Upper lobe of right lung (tissue), 1 donor: ENCODE data around the gene PCGF6. TPM values are rescaled to one million over a fixed set of nuclear protein-coding genes. Genes with fewer than 3 reads are reported as not detected.

ENCODE experiments used
- ATAC-seq: fragments of 200-7000 bp; cut with Tn5 transposase; one replicate; pipeline ENCODE4 v1.9.1; 2020; ENCODE audit warnings: mild to moderate bottlenecking, moderate library complexity
- DNase-seq: peaks from one replicate; pipeline ENCODE4 v3.0.0-alpha.2; 2020
- H3K27ac ChIP-seq: fragments of 200-600 bp; one replicate; pipeline ENCODE4 v1.8.0; 2022
- H3K27me3 ChIP-seq: fragments of 200-600 bp; one replicate; pipeline ENCODE4 v1.8.0; 2022; ENCODE audit warnings: mild to moderate bottlenecking
- H3K36me3 ChIP-seq: fragments of 200-600 bp; one replicate; pipeline ENCODE4 v1.8.0; 2022
- H3K4me1 ChIP-seq: fragments of 200-600 bp; one replicate; pipeline ENCODE4 v1.8.0; 2022
- H3K4me3 ChIP-seq: fragments of 200-600 bp; one replicate; pipeline ENCODE4 v1.8.0; 2022; ENCODE audit warnings: mild to moderate bottlenecking
- H3K9me3 ChIP-seq: fragments of 200-600 bp; one replicate; pipeline ENCODE4 v1.8.0; 2022
- intact Hi-C: fragments of 100-400 bp; cut with DNase I; formaldehyde crosslinking; loops from one replicate; pipeline ENCODE4 v1.11.0; 2022
- total RNA-seq: library from RNA; stranded (reverse); fragmentation: NEBNext Ultra II Directional; extraction: Animal tissue kit (Norgen Biotek cat#: 25700); gene quantifications from one replicate; pipeline ENCODE4 v1.2.1, GENCODE V29; 2021
- TF ChIP-seq, protein P1 (sequence below): fragments of 200-600 bp; IDR thresholded peaks from one replicate; pipeline ENCODE4 v1.8.0; 2022; ENCODE audit warnings: antibody characterized with exemption
- donor health status: DM: no; HTN: yes; CAD: no; lungs with severe emphysema.

Gene PCGF6
- total RNA-seq, 1 donor from 2014 or later = 5.5 TPM

DNA sequence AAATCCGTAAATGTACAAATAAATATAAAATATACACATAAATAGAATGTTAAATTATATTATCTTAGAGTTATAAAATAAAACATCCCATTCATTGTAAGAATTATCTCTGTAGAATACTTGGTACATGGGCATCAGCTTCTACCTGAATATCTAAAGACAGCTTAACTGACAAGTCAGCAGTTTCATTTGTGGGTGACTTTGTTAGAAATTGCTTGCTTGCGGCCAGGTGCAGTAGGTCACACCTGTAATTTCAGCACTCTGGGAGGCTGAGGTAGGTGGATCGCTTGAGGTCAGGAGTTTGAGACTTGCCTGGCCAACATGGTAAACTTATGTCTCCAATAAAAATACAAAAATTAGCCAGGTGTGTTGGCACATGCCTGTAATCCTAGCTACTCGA is 14.6 kb downstream of the PCGF6 start:
- no peaks in the 10 kb centered on the region for H3K4me1 ChIP-seq
- TF ChIP-seq, protein P1, sequence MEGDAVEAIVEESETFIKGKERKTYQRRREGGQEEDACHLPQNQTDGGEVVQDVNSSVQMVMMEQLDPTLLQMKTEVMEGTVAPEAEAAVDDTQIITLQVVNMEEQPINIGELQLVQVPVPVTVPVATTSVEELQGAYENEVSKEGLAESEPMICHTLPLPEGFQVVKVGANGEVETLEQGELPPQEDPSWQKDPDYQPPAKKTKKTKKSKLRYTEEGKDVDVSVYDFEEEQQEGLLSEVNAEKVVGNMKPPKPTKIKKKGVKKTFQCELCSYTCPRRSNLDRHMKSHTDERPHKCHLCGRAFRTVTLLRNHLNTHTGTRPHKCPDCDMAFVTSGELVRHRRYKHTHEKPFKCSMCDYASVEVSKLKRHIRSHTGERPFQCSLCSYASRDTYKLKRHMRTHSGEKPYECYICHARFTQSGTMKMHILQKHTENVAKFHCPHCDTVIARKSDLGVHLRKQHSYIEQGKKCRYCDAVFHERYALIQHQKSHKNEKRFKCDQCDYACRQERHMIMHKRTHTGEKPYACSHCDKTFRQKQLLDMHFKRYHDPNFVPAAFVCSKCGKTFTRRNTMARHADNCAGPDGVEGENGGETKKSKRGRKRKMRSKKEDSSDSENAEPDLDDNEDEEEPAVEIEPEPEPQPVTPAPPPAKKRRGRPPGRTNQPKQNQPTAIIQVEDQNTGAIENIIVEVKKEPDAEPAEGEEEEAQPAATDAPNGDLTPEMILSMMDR = no peak
- DNase-seq (no peak), ATAC-seq (no peak)
- H3K27ac ChIP-seq = no peak overlapping the region
- no peaks in the 10 kb centered on the region for H3K27me3 ChIP-seq
- no peak overlapping the region for H3K4me3 ChIP-seq
- H3K36me3 ChIP-seq = peaks cover 44% of the 10 kb centered on the region
- intact Hi-C loops = loop anchor here (10.0 kb wide), 1 partner anchor 422 kb away; the partner anchor contains the start of gene CNNM2
- H3K9me3 ChIP-seq = no peaks in the 10 kb centered on the region

DNA sequence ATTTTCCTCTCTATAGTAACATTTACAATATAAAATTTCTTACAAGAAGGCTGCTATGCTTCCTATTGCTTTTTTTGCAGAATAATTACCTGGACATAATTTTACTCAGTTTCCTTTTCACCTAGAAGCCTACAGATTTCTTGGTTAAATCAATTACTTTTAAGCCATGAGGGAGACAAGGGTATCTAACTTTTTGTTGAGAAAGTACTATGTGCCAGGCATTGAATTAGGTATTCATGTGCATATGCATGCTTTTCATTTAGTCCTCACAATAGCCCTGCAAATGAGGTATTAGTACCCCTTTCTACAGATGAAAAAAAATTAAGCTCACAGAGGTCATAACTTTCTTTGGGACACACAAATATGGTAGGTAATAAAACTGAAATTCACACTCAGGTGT is 16.4 kb downstream of the PCGF6 start:
- H3K27ac ChIP-seq = no peak overlapping the region
- H3K36me3 ChIP-seq = peaks cover 51% of the 10 kb centered on the region
- TF ChIP-seq, protein P1 = no peak
- DNase-seq = no peak
- no peak for ATAC-seq
- H3K9me3 ChIP-seq = no peaks in the 10 kb centered on the region
- no peak overlapping the region for H3K4me3 ChIP-seq
- no peaks in the 10 kb centered on the region for H3K4me1 ChIP-seq
- H3K27me3 ChIP-seq = no peaks in the 10 kb centered on the region
- intact Hi-C loops = loop anchor here (10.0 kb wide), 1 partner anchor 420 kb away; the partner anchor contains the start of gene CNNM2

DNA sequence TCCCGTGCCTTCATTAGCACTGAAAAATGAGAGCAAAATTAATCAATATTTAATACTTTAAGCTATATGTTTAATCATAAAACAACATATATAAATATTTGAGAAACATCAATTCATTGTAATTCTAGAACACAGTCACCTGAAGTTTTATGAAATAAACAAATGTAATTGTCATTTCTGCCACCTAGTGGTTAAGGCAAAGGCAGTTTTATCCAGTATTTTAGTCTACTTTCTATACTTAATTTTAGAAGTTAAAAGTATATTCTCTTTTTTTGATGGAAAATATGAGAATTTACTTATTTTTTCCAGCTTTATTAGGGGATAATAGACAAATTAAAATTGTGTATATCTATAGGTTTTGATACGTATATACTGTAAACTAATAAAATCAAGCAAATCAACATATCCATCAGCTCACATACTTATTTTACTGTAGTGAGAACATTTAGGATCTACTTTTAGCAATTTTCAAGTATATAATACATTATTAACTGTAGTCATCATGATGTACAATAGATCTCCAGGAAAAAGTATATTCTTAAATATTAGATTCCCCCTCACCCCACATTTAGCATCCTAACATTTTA is 16.9 kb downstream of the PCGF6 start:
- intact Hi-C loops = loop anchor here (10.0 kb wide), 1 partner anchor 419 kb away; the partner anchor contains the start of gene CNNM2
- no peaks in the 10 kb centered on the region for H3K27me3 ChIP-seq
- H3K4me1 ChIP-seq = no peaks in the 10 kb centered on the region
- H3K27ac ChIP-seq = no peak overlapping the region
- peaks cover 50% of the 10 kb centered on the region for H3K36me3 ChIP-seq
- H3K9me3 ChIP-seq = no peaks in the 10 kb centered on the region
- ATAC-seq (no peak), DNase-seq (no peak)
- no peak overlapping the region for H3K4me3 ChIP-seq
- TF ChIP-seq, protein P1 = peak; percentile 68

DNA sequence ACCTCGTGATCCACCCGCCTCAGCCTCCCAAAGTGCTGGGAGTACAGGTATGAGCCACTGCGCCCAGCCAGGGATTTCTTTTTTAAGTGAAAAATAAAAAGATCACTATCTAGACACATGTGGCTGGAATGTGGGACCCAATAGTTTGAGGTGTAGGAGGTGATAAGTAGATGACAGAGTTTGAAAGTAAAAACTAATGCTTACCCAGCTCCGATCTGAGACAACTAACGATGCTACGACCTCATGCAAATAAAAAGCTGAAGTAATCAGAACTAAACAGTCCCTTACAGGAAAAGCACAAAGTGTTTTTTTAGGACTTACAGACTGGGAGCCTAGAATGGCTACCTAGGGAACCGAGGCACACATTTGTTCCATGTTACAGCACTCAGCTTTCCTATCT is 23.0 kb downstream of the PCGF6 start:
- peaks cover 55% of the 10 kb centered on the region for H3K36me3 ChIP-seq
- TF ChIP-seq, protein P1 = no peak
- no peaks in the 10 kb centered on the region for H3K9me3 ChIP-seq
- H3K27ac ChIP-seq = no peak overlapping the region
- no peaks in the 10 kb centered on the region for H3K4me1 ChIP-seq
- H3K4me3 ChIP-seq = no peak overlapping the region
- ATAC-seq (no peak), DNase-seq (no peak)
- no peaks in the 10 kb centered on the region for H3K27me3 ChIP-seq
- intact Hi-C loops = no loop called here

DNA sequence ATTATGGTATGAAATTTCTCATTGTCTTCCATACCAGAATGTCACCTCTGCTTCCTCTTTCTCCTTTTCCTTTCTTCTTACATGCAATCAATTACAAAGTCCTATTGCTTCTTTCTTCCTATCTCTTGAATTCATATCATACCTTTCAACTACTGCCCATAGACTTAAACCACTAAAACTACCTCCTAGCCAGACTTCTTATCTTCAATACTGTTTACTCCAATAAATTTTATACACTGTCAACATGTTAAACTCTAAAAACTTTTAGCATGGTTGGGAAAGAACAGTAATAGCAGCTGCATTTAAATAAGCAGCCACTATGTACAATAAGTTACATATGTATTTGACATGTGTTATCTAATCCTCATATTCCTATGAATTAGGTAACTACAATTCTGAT is 34.9 kb downstream of the PCGF6 start:
- no peak overlapping the region for H3K4me3 ChIP-seq
- H3K9me3 ChIP-seq = no peaks in the 10 kb centered on the region
- no peak overlapping the region for H3K27ac ChIP-seq
- TF ChIP-seq, protein P1 = no peak
- DNase-seq = no peak
- peaks cover 58% of the 10 kb centered on the region for H3K36me3 ChIP-seq
- H3K27me3 ChIP-seq = no peaks in the 10 kb centered on the region
- no peaks in the 10 kb centered on the region for H3K4me1 ChIP-seq
- intact Hi-C loops = no loop called here
- no peak for ATAC-seq

DNA sequence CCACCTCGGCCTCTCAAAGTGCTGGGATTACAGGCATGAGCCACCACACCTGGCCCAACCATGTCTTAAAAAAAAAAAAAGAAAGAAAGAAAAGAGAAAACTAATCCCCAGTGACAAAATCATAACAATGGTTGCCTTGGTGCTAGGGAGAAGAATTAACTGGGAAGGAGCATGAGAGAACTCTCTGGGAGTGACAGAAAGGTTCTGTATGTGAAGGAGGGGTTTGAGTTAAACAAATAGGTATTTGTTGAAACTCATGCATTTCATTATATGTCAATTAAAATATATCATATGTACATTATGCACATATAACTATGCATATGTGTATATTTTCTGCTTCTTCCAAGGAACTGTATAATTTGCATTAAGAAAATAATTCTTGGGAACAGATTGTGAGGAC is 40.7 kb downstream of the PCGF6 start:
- H3K27ac ChIP-seq = no peak overlapping the region
- TF ChIP-seq, protein P1 = no peak
- ATAC-seq (no peak), DNase-seq (no peak)
- H3K27me3 ChIP-seq = no peaks in the 10 kb centered on the region
- no peak overlapping the region for H3K4me3 ChIP-seq
- no peaks in the 10 kb centered on the region for H3K9me3 ChIP-seq
- intact Hi-C loops = no loop called here
- no peaks in the 10 kb centered on the region for H3K4me1 ChIP-seq
- H3K36me3 ChIP-seq = peaks cover 79% of the 10 kb centered on the region
